ENCODE measurements around the gene CDK14.

Gene CDK14

GRCh38 chr7:90891529-90891928 is 295.4 kb downstream of the CDK14 start:
- Histone ChIP-seq H3K4me1 (ENCODE audit: insufficient read depth, low read length, poor library complexity, severe bottlenecking) (no peaks in the 10 kb centered on the region), H4K20me1 (ENCODE audit: insufficient read depth, low read length, poor library complexity, severe bottlenecking) (no peaks in the 10 kb centered on the region), H3K9ac (ENCODE audit: low read depth, low read length, poor library complexity, severe bottlenecking) (no peak overlapping the region), H3K27me3 (ENCODE audit: insufficient read depth, low read length, poor library complexity, severe bottlenecking) (no peaks in the 10 kb centered on the region), H3K79me2 (ENCODE audit: insufficient read depth, low read length) (no peaks in the 10 kb centered on the region), H3K4me3 (ENCODE audit: low read length, poor library complexity, severe bottlenecking) (no peak overlapping the region), H3K9me3 (ENCODE audit: insufficient read depth, low read depth, low read length) (no peaks in the 10 kb centered on the region), H3K36me3 (ENCODE audit: insufficient read depth, low read length) (no peaks in the 10 kb centered on the region), H3F3A (ENCODE audit: low read depth) (no peaks in the 10 kb centered on the region), H3K9me2 (replicated peaks; ENCODE audit: low read depth, low read length) (no peaks in the 10 kb centered on the region), H3K4me2 (ENCODE audit: low read depth, low read length, poor library complexity, severe bottlenecking) (no peak overlapping the region), H2AFZ (ENCODE audit: low read length) (no peak overlapping the region)
- no peak for TF ChIP-seq EZH2phosphoT487 (IDR thresholded peaks at IDR 0.05; ENCODE audit: borderline replicate concordance)
- TF ChIP-seq, protein P1, sequence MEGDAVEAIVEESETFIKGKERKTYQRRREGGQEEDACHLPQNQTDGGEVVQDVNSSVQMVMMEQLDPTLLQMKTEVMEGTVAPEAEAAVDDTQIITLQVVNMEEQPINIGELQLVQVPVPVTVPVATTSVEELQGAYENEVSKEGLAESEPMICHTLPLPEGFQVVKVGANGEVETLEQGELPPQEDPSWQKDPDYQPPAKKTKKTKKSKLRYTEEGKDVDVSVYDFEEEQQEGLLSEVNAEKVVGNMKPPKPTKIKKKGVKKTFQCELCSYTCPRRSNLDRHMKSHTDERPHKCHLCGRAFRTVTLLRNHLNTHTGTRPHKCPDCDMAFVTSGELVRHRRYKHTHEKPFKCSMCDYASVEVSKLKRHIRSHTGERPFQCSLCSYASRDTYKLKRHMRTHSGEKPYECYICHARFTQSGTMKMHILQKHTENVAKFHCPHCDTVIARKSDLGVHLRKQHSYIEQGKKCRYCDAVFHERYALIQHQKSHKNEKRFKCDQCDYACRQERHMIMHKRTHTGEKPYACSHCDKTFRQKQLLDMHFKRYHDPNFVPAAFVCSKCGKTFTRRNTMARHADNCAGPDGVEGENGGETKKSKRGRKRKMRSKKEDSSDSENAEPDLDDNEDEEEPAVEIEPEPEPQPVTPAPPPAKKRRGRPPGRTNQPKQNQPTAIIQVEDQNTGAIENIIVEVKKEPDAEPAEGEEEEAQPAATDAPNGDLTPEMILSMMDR (conservative IDR thresholded peaks at IDR 0.05; ENCODE audit: low read length): no peak

GRCh38 chr7:90892213-90892612 is 296.1 kb downstream of the CDK14 start:
- Histone ChIP-seq H3K27me3 (ENCODE audit: insufficient read depth, low read length, poor library complexity, severe bottlenecking) (no peaks in the 10 kb centered on the region), H4K20me1 (ENCODE audit: insufficient read depth, low read length, poor library complexity, severe bottlenecking) (no peaks in the 10 kb centered on the region), H3K9me3 (ENCODE audit: insufficient read depth, low read depth, low read length) (no peaks in the 10 kb centered on the region), H3F3A (ENCODE audit: low read depth) (no peaks in the 10 kb centered on the region), H3K9me2 (replicated peaks; ENCODE audit: low read depth, low read length) (no peaks in the 10 kb centered on the region), H3K4me2 (ENCODE audit: low read depth, low read length, poor library complexity, severe bottlenecking) (no peak overlapping the region), H2AFZ (ENCODE audit: low read length) (no peak overlapping the region), H3K4me1 (ENCODE audit: insufficient read depth, low read length, poor library complexity, severe bottlenecking) (no peaks in the 10 kb centered on the region), H3K9ac (ENCODE audit: low read depth, low read length, poor library complexity, severe bottlenecking) (no peak overlapping the region), H3K4me3 (ENCODE audit: low read length, poor library complexity, severe bottlenecking) (no peak overlapping the region), H3K36me3 (ENCODE audit: insufficient read depth, low read length) (no peaks in the 10 kb centered on the region), H3K79me2 (ENCODE audit: insufficient read depth, low read length) (no peaks in the 10 kb centered on the region)
- no peak for TF ChIP-seq EZH2phosphoT487 (IDR thresholded peaks at IDR 0.05; ENCODE audit: borderline replicate concordance)
- TF ChIP-seq, protein P1 (conservative IDR thresholded peaks at IDR 0.05; ENCODE audit: low read length): no peak

DNA sequence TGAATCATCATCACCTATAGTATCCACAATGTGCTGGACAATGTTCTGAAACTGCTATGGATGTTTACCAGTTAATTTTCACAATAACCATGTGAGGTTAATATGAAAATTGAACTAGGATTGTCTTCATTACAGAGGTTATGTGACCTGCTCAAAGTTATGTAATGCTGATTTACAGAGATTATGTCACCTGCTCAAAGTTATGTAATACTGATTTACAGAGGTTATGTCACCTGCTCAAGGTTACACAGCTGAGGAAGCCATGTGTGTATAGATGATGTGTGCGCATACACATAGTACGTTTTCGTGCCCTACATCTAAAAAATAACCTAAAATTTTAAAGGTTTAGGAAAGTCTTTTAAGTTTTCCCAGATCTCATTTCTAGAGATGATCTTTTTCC is 298.0 kb downstream of the CDK14 start:
- Histone ChIP-seq H3K9ac (ENCODE audit: low read depth, low read length, poor library complexity, severe bottlenecking) (no peak overlapping the region), H4K20me1 (ENCODE audit: insufficient read depth, low read length, poor library complexity, severe bottlenecking) (no peaks in the 10 kb centered on the region), H2AFZ (ENCODE audit: low read length) (no peak overlapping the region), H3K9me3 (ENCODE audit: insufficient read depth, low read depth, low read length) (no peaks in the 10 kb centered on the region), H3K4me1 (ENCODE audit: insufficient read depth, low read length, poor library complexity, severe bottlenecking) (no peaks in the 10 kb centered on the region), H3F3A (ENCODE audit: low read depth) (no peaks in the 10 kb centered on the region), H3K79me2 (ENCODE audit: insufficient read depth, low read length) (no peaks in the 10 kb centered on the region), H3K36me3 (ENCODE audit: insufficient read depth, low read length) (no peaks in the 10 kb centered on the region), H3K4me3 (ENCODE audit: low read length, poor library complexity, severe bottlenecking) (no peak overlapping the region), H3K9me2 (replicated peaks; ENCODE audit: low read depth, low read length) (no peaks in the 10 kb centered on the region), H3K27me3 (ENCODE audit: insufficient read depth, low read length, poor library complexity, severe bottlenecking) (no peaks in the 10 kb centered on the region), H3K4me2 (ENCODE audit: low read depth, low read length, poor library complexity, severe bottlenecking) (no peak overlapping the region)
- no peak for TF ChIP-seq EZH2phosphoT487 (IDR thresholded peaks at IDR 0.05; ENCODE audit: borderline replicate concordance)
- TF ChIP-seq, protein P1 (conservative IDR thresholded peaks at IDR 0.05; ENCODE audit: low read length): no peak

All from Loucy (cell line).